Endothelial cell of umbilical vein (primary cell): ENCODE data around the gene CELF5.

ENCODE experiments used
- CTCF ChIP-seq, 2 donors: IDR thresholded peaks; 1 replicate in 1 of 2; 2 replicates in 1 of 2; pipeline ENCODE4 v1.5.1; 2011; ENCODE audit warnings: low read length in 2 of 2, mild to moderate bottlenecking in 2 of 2, moderate library complexity in 2 of 2, control low read depth in 1 of 2, inconsistent platforms in 1 of 2, low read depth in 1 of 2; ENCODE audit not compliant: insufficient read depth in 1 of 2; ENCODE audit errors: extremely low read depth in 1 of 2
- EZH2 ChIP-seq: IDR thresholded peaks from 2 replicates; pipeline ENCODE4 v1.6.1; 2012; ENCODE audit warnings: borderline replicate concordance, low read depth, mild to moderate bottlenecking, moderate library complexity, low read length, inconsistent platforms; ENCODE audit not compliant: severe bottlenecking
- FOS ChIP-seq: IDR thresholded peaks from 2 replicates; pipeline ENCODE4 v1.6.1; 2011; ENCODE audit warnings: mild to moderate bottlenecking, low read length, moderate library complexity, borderline replicate concordance; ENCODE audit not compliant: insufficient read depth

GRCh38 chr19:3335431-3336350, 111.2 kb downstream of the CELF5 start:
- TF ChIP-seq CTCF (IDR thresholded peaks at IDR 0.05; ENCODE audit: extremely low read depth in 1 of 2, insufficient read depth in 1 of 2, low read depth in 1 of 2, low read length in 2 of 2) (no peak), FOS (no peak), EZH2 (no peak)
